ENCODE results near the gene EFHC1.

Gene EFHC1

DNA sequence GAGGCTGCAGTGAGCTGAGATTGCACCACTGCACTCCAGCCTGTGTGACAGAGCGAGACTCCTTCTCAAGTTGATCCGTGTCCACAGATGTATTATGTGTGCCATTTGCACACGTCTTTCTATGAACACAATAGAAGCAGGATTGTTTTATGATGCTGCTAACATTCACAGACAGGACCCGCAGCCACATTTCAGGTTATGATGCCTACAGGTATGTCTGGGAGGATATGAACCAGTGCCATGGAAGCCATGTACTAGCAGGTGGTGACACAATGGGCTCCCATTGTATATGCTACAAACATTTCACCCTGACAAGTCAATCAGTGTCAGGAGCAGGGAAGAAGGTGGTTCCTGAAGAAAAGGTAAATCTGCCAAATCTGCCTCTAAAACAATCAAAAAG lies 152.4 kb downstream of the EFHC1 start:
- peak overlapping the region; percentile 95 for H3K4me3 ChIP-seq (ENCODE audit: low read depth, low read length)
- TF ChIP-seq CTCF (IDR thresholded peaks at IDR 0.05; ENCODE audit: insufficient read depth, low read length, missing control alignments): no peak
- ChIA-PET POLR2A (interaction anchor here (1.1 to 1.7 kb wide), 3 partner anchors 21 to 153 kb away, joined by 3 to 5 read pairs (median 4); partner anchors contain the start of gene EFHC1), CTCF (interaction anchor here (0.7 to 6.5 kb wide), 8 partner anchors 20 to 160 kb away, joined by 3 to 60 read pairs (median 6); no protein-coding TSS in a partner anchor)
- DNase-seq (ENCODE audit: low read depth, low spot score): no peak

DNA sequence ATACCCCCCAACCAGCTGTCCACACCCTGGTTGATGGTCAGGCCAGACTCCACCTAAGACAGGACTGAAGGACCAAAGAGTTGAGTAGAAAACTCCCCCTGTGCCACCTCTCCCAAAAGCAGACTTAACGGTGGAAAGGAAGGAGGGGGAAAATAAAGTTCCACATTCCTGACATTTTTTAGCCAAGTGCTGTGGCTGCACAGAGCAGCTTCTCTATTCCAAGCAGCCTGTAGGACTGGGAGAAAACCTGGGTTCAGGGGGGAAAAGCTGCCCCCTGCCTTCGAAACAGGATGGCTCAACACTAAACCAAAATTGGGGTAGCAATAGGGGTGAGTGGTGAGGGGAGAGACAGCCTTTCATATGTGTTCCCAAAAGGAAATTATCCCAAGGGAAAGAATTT lies 153.2 kb downstream of the EFHC1 start:
- no peak for DNase-seq (ENCODE audit: low read depth, low spot score)
- TF ChIP-seq CTCF (IDR thresholded peaks at IDR 0.05; ENCODE audit: insufficient read depth, low read length, missing control alignments): peak; percentile 27
- ChIA-PET CTCF (interaction anchor here (1.1 to 6.5 kb wide), 9 partner anchors 10 to 161 kb away, joined by 3 to 60 read pairs (median 5); no protein-coding TSS in a partner anchor), POLR2A (interaction anchor here (0.6 to 1.7 kb wide), 5 partner anchors 22 to 61 kb away, joined by 3 to 5 read pairs (median 4); no protein-coding TSS in a partner anchor)
- H3K4me3 ChIP-seq (ENCODE audit: low read depth, low read length): peak overlapping the region; percentile 95

All from AG04449 (cell line).